ENCODE results near the gene CRACDL. TPM values are rescaled to one million over a fixed set of nuclear protein-coding genes. Genes with fewer than 3 reads are reported as not detected.

Gene CRACDL
- total and polyA plus RNA-seq, 2 donors (not counting 3 experiments of a cell fraction or from before 2014, with no cell fraction given): 0.92 to 6.3 TPM

DNA sequence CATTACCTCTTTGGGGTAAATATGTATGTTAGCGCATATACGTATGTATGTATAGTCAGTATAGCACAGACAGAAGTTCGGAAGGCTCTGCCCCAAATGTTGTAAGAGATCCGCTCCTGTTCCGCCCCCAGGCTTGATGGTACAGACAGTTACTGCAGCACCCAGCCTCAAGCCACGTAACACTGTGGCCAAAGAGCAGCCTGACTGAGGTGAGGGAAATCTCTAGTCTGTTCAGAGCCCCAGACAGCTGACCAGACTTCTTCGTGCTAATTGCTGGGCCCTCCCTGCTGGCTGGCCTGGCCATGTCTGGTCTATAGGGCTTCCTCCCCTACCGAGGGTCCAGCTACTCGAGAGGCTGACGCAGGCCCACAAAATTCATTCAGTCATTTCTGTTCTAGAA is 7.8 kb downstream of the CRACDL start:
- POLR2A ChIA-PET: no interaction called here
- dilution Hi-C loops (cut with MboI; ENCODE audit: extremely low pct_ligation_motif_present, low sequenced_read_pairs) (no loop called here), intact Hi-C loops (cut with micrococcal nuclease) (no loop called here)
- no peaks in the 10 kb centered on the region for H3K4me1 ChIP-seq (ENCODE audit: control insufficient read depth, extremely low read depth, insufficient read depth, low read length)
- no peak overlapping the region for H3K4me2 ChIP-seq (ENCODE audit: insufficient read depth, low read length)
- H4K20me1 ChIP-seq (replicated peaks; ENCODE audit: control insufficient read depth, extremely low read depth, insufficient read depth, low read length): no peaks in the 10 kb centered on the region
- H3K27me3 ChIP-seq (ENCODE audit: control insufficient read depth in 2 of 2, insufficient read depth in 2 of 2, low read length in 2 of 2): no peaks in the 10 kb centered on the region
- no peaks in the 10 kb centered on the region for H3K79me2 ChIP-seq (ENCODE audit: control insufficient read depth, insufficient read depth, low read length)
- no peak overlapping the region for H3K4me3 ChIP-seq (replicated peaks in 1 of 3; ENCODE audit: insufficient read depth in 1 of 3, low read depth in 1 of 3, low read length in 3 of 3)
- FAIRE-seq: no peak
- no peaks in the 10 kb centered on the region for H3K9me3 ChIP-seq (replicated peaks; ENCODE audit: control insufficient read depth, insufficient read depth, low read length)
- H2AFZ ChIP-seq (ENCODE audit: low read depth, low read length): no peak overlapping the region
- no peak for DNase-seq (ENCODE audit: low read depth, low spot score)
- H3K9ac ChIP-seq (replicated peaks; ENCODE audit: extremely low read depth, insufficient read depth, low read length): no peak overlapping the region
- H3K9me1 ChIP-seq (replicated peaks; ENCODE audit: control insufficient read depth, extremely low read depth, insufficient read depth, low read length): no peaks in the 10 kb centered on the region
- CTCF ChIA-PET: no interaction called here
- no peaks in the 10 kb centered on the region for H3K36me3 ChIP-seq (ENCODE audit: control insufficient read depth in 2 of 2, extremely low read depth in 1 of 2, insufficient read depth in 2 of 2, low read length in 2 of 2)
- BruUV-seq (replicated peaks): no TSS peak
- H3K27ac ChIP-seq (ENCODE audit: insufficient read depth, low read depth, low read length): no peak overlapping the region
- TF ChIP-seq MYC (IDR thresholded peaks at IDR 0.05; ENCODE audit: low read depth, low read length) (no peak), JUN (IDR thresholded peaks at IDR 0.05; ENCODE audit: borderline replicate concordance, insufficient read depth, insufficient read length, low read depth) (no peak), POLR2A (IDR thresholded peaks at IDR 0.05; ENCODE audit: low read depth, low read length) (no peak), GATA2 (IDR thresholded peaks at IDR 0.05; ENCODE audit: insufficient read depth, insufficient read length, low read depth, low read length) (no peak), POLR2AphosphoS5 (IDR thresholded peaks at IDR 0.05; ENCODE audit: insufficient read depth, low read depth, low read length) (no peak), FOS (IDR thresholded peaks at IDR 0.05; ENCODE audit: borderline replicate concordance, insufficient read depth, low read length) (no peak), EZH2 (IDR thresholded peaks at IDR 0.05; ENCODE audit: borderline replicate concordance, low read depth, low read length, severe bottlenecking) (no peak)
- TF ChIP-seq, protein P1, sequence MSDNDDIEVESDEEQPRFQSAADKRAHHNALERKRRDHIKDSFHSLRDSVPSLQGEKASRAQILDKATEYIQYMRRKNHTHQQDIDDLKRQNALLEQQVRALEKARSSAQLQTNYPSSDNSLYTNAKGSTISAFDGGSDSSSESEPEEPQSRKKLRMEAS (IDR thresholded peaks at IDR 0.05; ENCODE audit: insufficient read depth, insufficient read length): no peak
- TF ChIP-seq, protein P2, sequence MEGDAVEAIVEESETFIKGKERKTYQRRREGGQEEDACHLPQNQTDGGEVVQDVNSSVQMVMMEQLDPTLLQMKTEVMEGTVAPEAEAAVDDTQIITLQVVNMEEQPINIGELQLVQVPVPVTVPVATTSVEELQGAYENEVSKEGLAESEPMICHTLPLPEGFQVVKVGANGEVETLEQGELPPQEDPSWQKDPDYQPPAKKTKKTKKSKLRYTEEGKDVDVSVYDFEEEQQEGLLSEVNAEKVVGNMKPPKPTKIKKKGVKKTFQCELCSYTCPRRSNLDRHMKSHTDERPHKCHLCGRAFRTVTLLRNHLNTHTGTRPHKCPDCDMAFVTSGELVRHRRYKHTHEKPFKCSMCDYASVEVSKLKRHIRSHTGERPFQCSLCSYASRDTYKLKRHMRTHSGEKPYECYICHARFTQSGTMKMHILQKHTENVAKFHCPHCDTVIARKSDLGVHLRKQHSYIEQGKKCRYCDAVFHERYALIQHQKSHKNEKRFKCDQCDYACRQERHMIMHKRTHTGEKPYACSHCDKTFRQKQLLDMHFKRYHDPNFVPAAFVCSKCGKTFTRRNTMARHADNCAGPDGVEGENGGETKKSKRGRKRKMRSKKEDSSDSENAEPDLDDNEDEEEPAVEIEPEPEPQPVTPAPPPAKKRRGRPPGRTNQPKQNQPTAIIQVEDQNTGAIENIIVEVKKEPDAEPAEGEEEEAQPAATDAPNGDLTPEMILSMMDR (IDR thresholded peaks at IDR 0.05; ENCODE audit: extremely low read depth in 1 of 2, insufficient read depth in 1 of 2, low read depth in 1 of 2, low read length in 2 of 2): no peak
